NCI-H774 (cell line): ENCODE results near the gene RFFL.
A peak's percentile ranks its signal among the peaks of the same experiment; 100 is the strongest.
"Not testable (repeated sequence)": the region's sequence is repeated elsewhere in the genome, so short reads cannot be mapped to it uniquely, and the experiment has no call there.

Source experiments
- DNase-seq: peaks from one replicate; lab custom pipeline; 2025; lab: John Stamatoyannopoulos, UW

The RFFL gene

GRCh38 chr17:35063514-35064223 lies at the start of gene RFFL:
Gene RFFL, minus strand, starts transcription at chr17:35063707. Its CDS starts 37,154 bp downstream, at chr17:35026553.
- peak; percentile 86 for DNase-seq

GRCh38 chr17:35110791-35111190 lies 47.3 kb upstream of the RFFL start:
- not testable (repeated sequence) for DNase-seq

- DNase-seq = no peak
Measured at GRCh38 chr17:35104844-35105450, 41.4 kb upstream of the RFFL start.

- DNase-seq = no peak
Measured at GRCh38 chr17:35103271-35103670, 39.8 kb upstream of the RFFL start.

GRCh38 chr17:35101725-35102124 lies 38.2 kb upstream of the RFFL start:
- no peak for DNase-seq

- no peak for DNase-seq
Measured at GRCh38 chr17:35101036-35101435, 37.5 kb upstream of the RFFL start.

GRCh38 chr17:35099908-35100307 lies 36.4 kb upstream of the RFFL start:
- no peak for DNase-seq

GRCh38 chr17:35097776-35098175 lies 34.3 kb upstream of the RFFL start:
- no peak for DNase-seq

GRCh38 chr17:35095741-35096140 lies 32.2 kb upstream of the RFFL start:
- DNase-seq = no peak

GRCh38 chr17:35094902-35095301 lies 31.4 kb upstream of the RFFL start:
- DNase-seq = no peak

- DNase-seq = not testable (repeated sequence)
Measured at GRCh38 chr17:35090707-35091106, 27.2 kb upstream of the RFFL start.

- DNase-seq = peak; percentile 46
Measured at GRCh38 chr17:35089586-35090296, 26.2 kb upstream of the RFFL start.

- DNase-seq = peak; percentile 92
Measured at GRCh38 chr17:35088881-35089585, 25.5 kb upstream of the RFFL start.

- DNase-seq = peak; percentile 35
Measured at GRCh38 chr17:35088356-35088880, 24.9 kb upstream of the RFFL start.

GRCh38 chr17:35087731-35088355 lies 24.3 kb upstream of the RFFL start:
- no peak for DNase-seq

- DNase-seq = no peak
Measured at GRCh38 chr17:35086931-35087573, 23.5 kb upstream of the RFFL start.

- no peak for DNase-seq
Measured at GRCh38 chr17:35086164-35086563, 22.7 kb upstream of the RFFL start.

- no peak for DNase-seq
Measured at GRCh38 chr17:35084987-35085386, 21.5 kb upstream of the RFFL start.

GRCh38 chr17:35083071-35083470 lies 19.6 kb upstream of the RFFL start:
- DNase-seq = no peak

- DNase-seq = peak; percentile 69
Measured at GRCh38 chr17:35082073-35082657, 18.7 kb upstream of the RFFL start.

GRCh38 chr17:35081638-35082037 lies 18.1 kb upstream of the RFFL start:
- no peak for DNase-seq
